Tibial nerve (tissue), 4 donors: ENCODE data around the gene ZNF335.

Experiments
- CTCF ChIP-seq, 5 experiments: fragments of 200-600 bp in 3 of 5; fragments of 450-650 bp in 2 of 5; sonication (generic) in 3 of 5; IDR thresholded peaks; one replicate each; pipeline ENCODE4 v1.5.1; 2016 to 2019; ENCODE audit warnings: antibody characterized with exemption in 5 of 5, mild to moderate bottlenecking in 3 of 5, moderate library complexity in 2 of 5
- EP300 ChIP-seq, 2 donors: sonication (generic); formaldehyde crosslinking; IDR thresholded peaks; one replicate each; pipeline ENCODE4 v1.6.1; 2017; ENCODE audit warnings: antibody characterized with exemption in 2 of 2, mild to moderate bottlenecking in 1 of 2

DNA sequence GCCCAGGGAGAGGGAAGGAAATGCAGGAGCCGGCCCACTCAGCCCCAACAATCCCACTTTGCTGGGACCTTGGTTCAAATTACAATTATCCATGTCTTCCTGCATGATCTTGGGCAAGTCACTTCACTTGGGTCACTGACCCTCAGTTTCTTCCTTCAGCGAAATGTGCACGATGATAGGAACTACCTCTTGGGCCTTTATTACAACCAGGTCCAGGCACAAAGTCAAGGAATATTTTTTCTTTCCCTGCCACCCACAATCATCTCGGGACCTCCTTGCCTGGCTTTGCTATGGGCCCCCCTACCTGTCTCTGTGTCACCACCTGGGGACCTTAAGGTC lies 59.7 kb downstream of the ZNF335 start:
- TF ChIP-seq CTCF (IDR thresholded peaks at IDR 0.05) (no peak), EP300 (IDR thresholded peaks at IDR 0.05) (no peak)
